Mammary epithelial cell (primary cell): Measurements from ENCODE around the gene PDE8B.

Experiments
- EZH2 ChIP-seq: IDR thresholded peaks from 2 replicates; pipeline ENCODE4 v1.6.1; 2012; ENCODE audit warnings: low read length, inconsistent platforms, borderline replicate concordance
- TF ChIP-seq, protein P1 (sequence below), 2 donors: IDR thresholded peaks in 1 of 2; conservative IDR thresholded peaks in 1 of 2; 2 replicates each; pipeline ENCODE4 v1.5.1; 2011 to 2012; ENCODE audit warnings: inconsistent platforms in 2 of 2, low read length in 2 of 2, mild to moderate bottlenecking in 2 of 2, control low read depth in 1 of 2, low read depth in 1 of 2; ENCODE audit not compliant: insufficient read depth in 1 of 2; ENCODE audit errors: extremely low read depth in 1 of 2

DNA sequence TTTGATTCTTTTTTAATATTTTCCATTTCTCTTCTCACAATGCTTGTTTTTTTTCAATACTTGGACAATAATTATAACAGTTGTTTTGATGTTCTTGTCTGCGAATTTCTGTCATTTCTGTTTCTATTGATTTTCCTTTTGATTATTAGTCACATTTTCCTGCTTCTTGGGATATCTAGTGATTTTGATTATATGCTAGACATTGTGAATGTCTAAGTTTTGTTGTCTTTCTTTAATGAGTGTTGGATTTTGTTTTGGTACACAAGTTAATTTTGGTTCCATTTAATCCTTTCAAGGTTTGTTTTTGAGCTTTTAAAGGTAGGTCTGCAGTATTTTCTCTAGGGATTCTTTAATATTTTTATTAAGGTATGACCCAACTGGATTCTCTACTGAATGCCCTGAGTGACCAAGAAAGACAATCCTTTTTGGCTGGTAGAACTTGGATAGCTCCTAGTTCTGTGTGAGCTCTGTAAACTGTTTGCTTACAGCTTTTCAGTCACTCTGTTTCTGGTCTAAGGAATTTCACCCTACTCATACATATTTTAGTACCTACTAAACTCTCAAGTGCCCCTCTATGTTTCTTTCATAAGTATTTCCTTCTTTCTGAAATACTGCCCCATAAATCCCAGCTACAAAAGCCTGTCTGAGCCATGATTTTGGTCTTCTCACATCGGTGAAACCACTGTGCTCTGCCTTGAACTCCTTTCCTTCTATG lies 12.5 kb upstream of the PDE8B start:
- TF ChIP-seq, protein P1, sequence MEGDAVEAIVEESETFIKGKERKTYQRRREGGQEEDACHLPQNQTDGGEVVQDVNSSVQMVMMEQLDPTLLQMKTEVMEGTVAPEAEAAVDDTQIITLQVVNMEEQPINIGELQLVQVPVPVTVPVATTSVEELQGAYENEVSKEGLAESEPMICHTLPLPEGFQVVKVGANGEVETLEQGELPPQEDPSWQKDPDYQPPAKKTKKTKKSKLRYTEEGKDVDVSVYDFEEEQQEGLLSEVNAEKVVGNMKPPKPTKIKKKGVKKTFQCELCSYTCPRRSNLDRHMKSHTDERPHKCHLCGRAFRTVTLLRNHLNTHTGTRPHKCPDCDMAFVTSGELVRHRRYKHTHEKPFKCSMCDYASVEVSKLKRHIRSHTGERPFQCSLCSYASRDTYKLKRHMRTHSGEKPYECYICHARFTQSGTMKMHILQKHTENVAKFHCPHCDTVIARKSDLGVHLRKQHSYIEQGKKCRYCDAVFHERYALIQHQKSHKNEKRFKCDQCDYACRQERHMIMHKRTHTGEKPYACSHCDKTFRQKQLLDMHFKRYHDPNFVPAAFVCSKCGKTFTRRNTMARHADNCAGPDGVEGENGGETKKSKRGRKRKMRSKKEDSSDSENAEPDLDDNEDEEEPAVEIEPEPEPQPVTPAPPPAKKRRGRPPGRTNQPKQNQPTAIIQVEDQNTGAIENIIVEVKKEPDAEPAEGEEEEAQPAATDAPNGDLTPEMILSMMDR (conservative IDR thresholded peaks at IDR 0.05 in 1 of 2, IDR thresholded peaks at IDR 0.05 in 1 of 2; ENCODE audit: extremely low read depth in 1 of 2, insufficient read depth in 1 of 2, low read depth in 1 of 2, low read length in 2 of 2), result no peak
- no peak for TF ChIP-seq EZH2
